ENCODE data around the gene USP35. TPM values are rescaled to one million over a fixed set of nuclear protein-coding genes. Genes with fewer than 3 reads are reported as not detected.
A peak's percentile ranks its signal among the peaks of the same experiment; 100 is the strongest.

Gene USP35
- polyA plus RNA-seq, 3 donors, result 0.42 to 7.6 (median 0.63) TPM

GRCh38 chr11:78195917-78196560 lies 7.3 kb downstream of the USP35 start:
- Mint-ChIP-seq H3K4me3 (no peak overlapping the region), H3K36me3 (peaks cover 59% of the 10 kb centered on the region in 2 donors), H3K27ac (peak overlapping the region in 1 of 7 donors; percentile 54), H3K9me3 (peaks cover 0 to 4% (median 2%) of the 10 kb centered on the region in 7 donors), H3K4me1 (peaks cover 28% of the 10 kb centered on the region), H3K27me3 (ENCODE audit: low read depth in 3 of 3) (peaks cover 1 to 5% (median 3%) of the 10 kb centered on the region in 3 donors)
- Histone ChIP-seq H2AFZ (ENCODE audit: insufficient read depth, low read depth, low read length, poor library complexity, severe bottlenecking) (no peak overlapping the region), H3K9me3 (replicated peaks in 1 of 2; ENCODE audit: control insufficient read depth in 1 of 2, insufficient read depth in 1 of 2, low read length in 2 of 2) (no peaks in the 10 kb centered on the region), H3K79me2 (ENCODE audit: insufficient read depth, low read length) (peaks cover 2% of the 10 kb centered on the region), H4K20me1 (ENCODE audit: insufficient read depth, low read length) (no peaks in the 10 kb centered on the region), H3K9ac (ENCODE audit: insufficient read depth, low read length, poor library complexity, severe bottlenecking) (no peak overlapping the region), H3K27me3 (ENCODE audit: control insufficient read depth in 2 of 2, insufficient read depth in 2 of 2, low read length in 2 of 2) (peaks cover 0 to 4% of the 10 kb centered on the region in 2 donors), H3K4me2 (replicated peaks; ENCODE audit: extremely low read depth, low read length, poor library complexity, severe bottlenecking) (no peak overlapping the region), H3K27ac (ENCODE audit: low read depth in 1 of 2, low read length in 2 of 2) (no peak overlapping the region), H3K4me3 (replicated peaks in 1 of 3; ENCODE audit: low read depth in 2 of 3, low read length in 3 of 3) (no peak overlapping the region), H3K4me1 (ENCODE audit: control insufficient read depth in 1 of 2, insufficient read depth in 2 of 2, low read length in 2 of 2) (peaks cover 15 to 26% of the 10 kb centered on the region in 2 donors), H3K36me3 (replicated peaks in 1 of 2; ENCODE audit: control insufficient read depth in 1 of 2, insufficient read depth in 2 of 2, low read length in 2 of 2) (peaks cover 12 to 36% of the 10 kb centered on the region in 2 donors)
- no peak for DNase-seq
- intact Hi-C loops (cut with micrococcal nuclease), result no loop called here
- TF ChIP-seq CTCF (IDR thresholded peaks at IDR 0.05), result no peak
- 71% methylated on average over 60 of the region's 60 CpGs for WGBS (ENCODE audit: insufficient coverage)

GRCh38 chr11:78196661-78197091 lies 8.0 kb downstream of the USP35 start:
- Histone ChIP-seq H3K4me1 (ENCODE audit: control insufficient read depth in 1 of 2, insufficient read depth in 2 of 2, low read length in 2 of 2) (peaks cover 15 to 26% of the 10 kb centered on the region in 2 donors), H3K36me3 (replicated peaks in 1 of 2; ENCODE audit: control insufficient read depth in 1 of 2, insufficient read depth in 2 of 2, low read length in 2 of 2) (peaks cover 12 to 42% of the 10 kb centered on the region in 2 donors)
- 91% methylated on average over 40 of the region's 40 CpGs for WGBS (ENCODE audit: insufficient coverage)

More at GRCh38 chr11:78196661-78197091, 8.0 kb downstream of the USP35 start:
- H3K9me3 Mint-ChIP-seq, result peaks cover 0 to 4% (median 2%) of the 10 kb centered on the region in 7 donors
- no peak overlapping the region for H3K27ac Mint-ChIP-seq
- Histone ChIP-seq H2AFZ (ENCODE audit: insufficient read depth, low read depth, low read length, poor library complexity, severe bottlenecking) (no peak overlapping the region), H3K4me3 (replicated peaks in 1 of 3; ENCODE audit: low read depth in 2 of 3, low read length in 3 of 3) (no peak overlapping the region), H3K79me2 (ENCODE audit: insufficient read depth, low read length) (no peaks in the 10 kb centered on the region), H3K9ac (ENCODE audit: insufficient read depth, low read length, poor library complexity, severe bottlenecking) (no peak overlapping the region), H3K27ac (ENCODE audit: low read depth in 1 of 2, low read length in 2 of 2) (no peak overlapping the region), H4K20me1 (ENCODE audit: insufficient read depth, low read length) (no peaks in the 10 kb centered on the region), H3K9me3 (replicated peaks in 1 of 2; ENCODE audit: control insufficient read depth in 1 of 2, insufficient read depth in 1 of 2, low read length in 2 of 2) (no peaks in the 10 kb centered on the region), H3K4me2 (replicated peaks; ENCODE audit: extremely low read depth, low read length, poor library complexity, severe bottlenecking) (no peak overlapping the region), H3K27me3 (ENCODE audit: control insufficient read depth in 2 of 2, insufficient read depth in 2 of 2, low read length in 2 of 2) (peaks cover 0 to 4% of the 10 kb centered on the region in 2 donors)
- no peak for TF ChIP-seq CTCF (IDR thresholded peaks at IDR 0.05)
- intact Hi-C loops (cut with micrococcal nuclease), result no loop called here
- no peak for DNase-seq
- H3K36me3 Mint-ChIP-seq, result peaks cover 59 to 60% of the 10 kb centered on the region in 2 donors
- H3K27me3 Mint-ChIP-seq (ENCODE audit: low read depth in 3 of 3), result peaks cover 1 to 5% (median 3%) of the 10 kb centered on the region in 3 donors
- peaks cover 23% of the 10 kb centered on the region for H3K4me1 Mint-ChIP-seq
- H3K4me3 Mint-ChIP-seq, result no peak overlapping the region
